ENCODE data around the gene SFT2D3. TPM values are rescaled to one million over a fixed set of nuclear protein-coding genes. Genes with fewer than 3 reads are reported as not detected.

SFT2D3 gene
- total and polyA plus RNA-seq, 2 donors (not counting 1 experiment from before 2014, with no cell fraction given), result 3.5 to 14.2 TPM

DNA sequence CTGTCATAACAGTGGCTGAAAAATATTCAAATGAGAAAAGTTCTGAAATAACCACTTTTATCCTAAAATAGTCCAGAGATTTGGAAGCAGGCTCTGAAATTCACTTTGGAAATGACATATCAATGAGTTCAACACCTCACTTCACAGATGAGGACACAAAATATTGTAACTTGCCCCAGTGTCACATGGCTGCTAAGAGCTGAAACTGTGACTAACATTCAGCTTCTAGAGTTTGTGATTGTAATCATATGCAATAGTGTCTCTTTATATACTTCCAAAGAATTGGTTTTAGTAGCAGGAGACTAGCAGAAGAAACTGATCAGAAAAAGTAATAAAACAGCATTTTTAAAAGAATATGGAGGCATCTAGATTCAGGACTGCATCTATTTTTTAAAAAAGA lies 52.1 kb downstream of the SFT2D3 start:
- DNase-seq (no peak), ATAC-seq (ENCODE audit: low read depth) (no peak)
- H3K27me3 Mint-ChIP-seq, result no peaks in the 10 kb centered on the region
- H3K4me1 ChIP-seq (ENCODE audit: control insufficient read depth in 2 of 2, insufficient read depth in 2 of 2, low read length in 2 of 2), result peaks cover 13 to 16% of the 10 kb centered on the region in 2 donors
- ChIA-PET CTCF (no interaction called here), POLR2A (no interaction called here)
- no peak overlapping the region for H3K4me2 ChIP-seq (replicated peaks; ENCODE audit: low read depth, low read length, poor library complexity, severe bottlenecking)
- H3K27me3 ChIP-seq (replicated peaks in 1 of 4; ENCODE audit: control extremely low read depth in 1 of 4, control insufficient read depth in 3 of 4, insufficient read depth in 4 of 4, low read length in 3 of 4), result no peaks in the 10 kb centered on the region
- intact Hi-C loops (cut with micrococcal nuclease), result no loop called here
- peaks cover 4% of the 10 kb centered on the region for H3K79me2 ChIP-seq (ENCODE audit: control insufficient read depth, insufficient read depth, low read length)
- no peaks in the 10 kb centered on the region for H4K20me1 ChIP-seq (ENCODE audit: control insufficient read depth, insufficient read depth, low read length, poor library complexity, severe bottlenecking)
- H3K27ac ChIP-seq (ENCODE audit: low read length in 2 of 2), result no peak overlapping the region
- no peak overlapping the region for H3K4me3 ChIP-seq (ENCODE audit: control extremely low read depth in 1 of 5, extremely low read depth in 1 of 5, insufficient read depth in 1 of 5, low read depth in 2 of 5, low read length in 4 of 5)
- TF ChIP-seq EZH2 (IDR thresholded peaks at IDR 0.05; ENCODE audit: borderline replicate concordance, insufficient read depth, low read depth, low read length, poor library complexity, severe bottlenecking), result no peak
- TF ChIP-seq, protein P1, sequence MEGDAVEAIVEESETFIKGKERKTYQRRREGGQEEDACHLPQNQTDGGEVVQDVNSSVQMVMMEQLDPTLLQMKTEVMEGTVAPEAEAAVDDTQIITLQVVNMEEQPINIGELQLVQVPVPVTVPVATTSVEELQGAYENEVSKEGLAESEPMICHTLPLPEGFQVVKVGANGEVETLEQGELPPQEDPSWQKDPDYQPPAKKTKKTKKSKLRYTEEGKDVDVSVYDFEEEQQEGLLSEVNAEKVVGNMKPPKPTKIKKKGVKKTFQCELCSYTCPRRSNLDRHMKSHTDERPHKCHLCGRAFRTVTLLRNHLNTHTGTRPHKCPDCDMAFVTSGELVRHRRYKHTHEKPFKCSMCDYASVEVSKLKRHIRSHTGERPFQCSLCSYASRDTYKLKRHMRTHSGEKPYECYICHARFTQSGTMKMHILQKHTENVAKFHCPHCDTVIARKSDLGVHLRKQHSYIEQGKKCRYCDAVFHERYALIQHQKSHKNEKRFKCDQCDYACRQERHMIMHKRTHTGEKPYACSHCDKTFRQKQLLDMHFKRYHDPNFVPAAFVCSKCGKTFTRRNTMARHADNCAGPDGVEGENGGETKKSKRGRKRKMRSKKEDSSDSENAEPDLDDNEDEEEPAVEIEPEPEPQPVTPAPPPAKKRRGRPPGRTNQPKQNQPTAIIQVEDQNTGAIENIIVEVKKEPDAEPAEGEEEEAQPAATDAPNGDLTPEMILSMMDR (IDR thresholded peaks at IDR 0.05), result no peak
- no peaks in the 10 kb centered on the region for H3K9me3 ChIP-seq (ENCODE audit: control extremely low read depth in 1 of 3, control insufficient read depth in 2 of 3, insufficient read depth in 1 of 3, low read length in 2 of 3)
- H3K9me3 Mint-ChIP-seq (ENCODE audit: insufficient read depth), result no peaks in the 10 kb centered on the region
- H3K36me3 ChIP-seq (replicated peaks in 1 of 2; ENCODE audit: control extremely low read depth in 1 of 2, control insufficient read depth in 1 of 2, extremely low read depth in 1 of 2, insufficient read depth in 2 of 2, low read length in 1 of 2), result peaks cover 0 to 2% of the 10 kb centered on the region in 2 experiments
- no peak overlapping the region for H3K4me3 Mint-ChIP-seq
- H3K4me1 Mint-ChIP-seq, result peaks cover 19% of the 10 kb centered on the region
- H2AFZ ChIP-seq (ENCODE audit: insufficient read depth, low read depth, low read length, poor library complexity, severe bottlenecking), result no peak overlapping the region
- H3K27ac Mint-ChIP-seq, result no peak overlapping the region
- H3K9ac ChIP-seq (ENCODE audit: low read length), result no peak overlapping the region

DNA sequence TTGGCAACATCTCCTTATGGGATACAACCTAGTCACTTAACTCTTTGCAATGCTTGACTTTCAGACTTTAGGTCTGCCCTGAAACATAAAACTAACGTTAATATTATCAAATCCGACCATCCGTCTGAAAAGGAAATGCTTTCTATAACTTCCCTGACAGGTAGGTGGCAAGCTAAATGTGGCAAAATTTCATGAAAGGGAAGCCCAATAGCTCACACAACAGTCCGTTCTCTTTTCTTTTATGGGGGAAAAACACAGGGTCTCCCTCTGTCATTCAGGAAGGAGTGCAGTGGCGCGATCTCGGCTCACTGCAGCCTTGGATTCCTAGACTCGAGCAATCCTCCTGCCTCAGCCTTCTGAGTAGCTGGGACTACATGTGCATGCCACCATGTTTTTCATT lies 52.9 kb downstream of the SFT2D3 start:
- POLR2A ChIA-PET, result no interaction called here
- intact Hi-C loops (cut with micrococcal nuclease), result no loop called here
- H3K79me2 ChIP-seq (ENCODE audit: control insufficient read depth, insufficient read depth, low read length), result peaks cover 2% of the 10 kb centered on the region
- H3K27ac Mint-ChIP-seq, result no peak overlapping the region
- no peaks in the 10 kb centered on the region for H3K9me3 Mint-ChIP-seq (ENCODE audit: insufficient read depth)
- CTCF ChIA-PET, result interaction anchor here (0.6 kb wide), 1 partner anchor 88 kb away, joined by 3 read pairs; no protein-coding TSS in a partner anchor
- H3K27me3 ChIP-seq (replicated peaks in 1 of 4; ENCODE audit: control extremely low read depth in 1 of 4, control insufficient read depth in 3 of 4, insufficient read depth in 4 of 4, low read length in 3 of 4), result no peaks in the 10 kb centered on the region
- no peaks in the 10 kb centered on the region for H3K27me3 Mint-ChIP-seq
- peaks cover 11 to 12% of the 10 kb centered on the region in 2 donors for H3K4me1 ChIP-seq (ENCODE audit: control insufficient read depth in 2 of 2, insufficient read depth in 2 of 2, low read length in 2 of 2)
- no peak overlapping the region for H3K4me3 ChIP-seq (ENCODE audit: control extremely low read depth in 1 of 5, extremely low read depth in 1 of 5, insufficient read depth in 1 of 5, low read depth in 2 of 5, low read length in 4 of 5)
- peaks cover 16% of the 10 kb centered on the region for H3K4me1 Mint-ChIP-seq
- H3K9me3 ChIP-seq (ENCODE audit: control extremely low read depth in 1 of 3, control insufficient read depth in 2 of 3, insufficient read depth in 1 of 3, low read length in 2 of 3), result no peaks in the 10 kb centered on the region
- no peak for ATAC-seq (ENCODE audit: low read depth)
- H3K9ac ChIP-seq (ENCODE audit: low read length), result no peak overlapping the region
- peaks cover 4 to 6% of the 10 kb centered on the region in 2 experiments for H3K36me3 ChIP-seq (replicated peaks in 1 of 2; ENCODE audit: control extremely low read depth in 1 of 2, control insufficient read depth in 1 of 2, extremely low read depth in 1 of 2, insufficient read depth in 2 of 2, low read length in 1 of 2)
- DNase-seq, result no peak
- WGBS (ENCODE audit: insufficient coverage), result 87% methylated on average over 5 of the region's 8 CpGs
- TF ChIP-seq EZH2 (IDR thresholded peaks at IDR 0.05; ENCODE audit: borderline replicate concordance, insufficient read depth, low read depth, low read length, poor library complexity, severe bottlenecking), result no peak
- TF ChIP-seq, protein P1 (IDR thresholded peaks at IDR 0.05), result no peak
- no peak overlapping the region for H2AFZ ChIP-seq (ENCODE audit: insufficient read depth, low read depth, low read length, poor library complexity, severe bottlenecking)
- H3K27ac ChIP-seq (ENCODE audit: low read length in 2 of 2), result no peak overlapping the region
- H4K20me1 ChIP-seq (ENCODE audit: control insufficient read depth, insufficient read depth, low read length, poor library complexity, severe bottlenecking), result no peaks in the 10 kb centered on the region
- no peak overlapping the region for H3K4me2 ChIP-seq (replicated peaks; ENCODE audit: low read depth, low read length, poor library complexity, severe bottlenecking)
- H3K4me3 Mint-ChIP-seq, result no peak overlapping the region

Other genes starting within 250 kb of the SFT2D3 start
- gene IWS1, start 175.0 kb upstream of the SFT2D3 start, total RNA-seq, result 45.9 and 49.6 TPM in 2 replicates
- gene IWS1, start 175.0 kb upstream of the SFT2D3 start, polyA plus RNA-seq, result 22.5 and 29.3 TPM in 2 replicates
- gene MYO7B, start 165.8 kb upstream of the SFT2D3 start, total RNA-seq, result 2.6 and 5.0 TPM in 2 replicates
- 3.6 and 68.2 TPM in 2 replicates for gene MYO7B, start 165.8 kb upstream of the SFT2D3 start, polyA plus RNA-seq
- gene GPR17, start 55.3 kb upstream of the SFT2D3 start, total RNA-seq, result 0.22 TPM in 1 of 2 replicates, not detected in the other
- 0.06 TPM in 1 of 2 replicates, not detected in the other for gene GPR17, start 55.3 kb upstream of the SFT2D3 start, polyA plus RNA-seq
- 4.2 and 6.7 TPM in 2 replicates for gene LIMS2, start 26.0 kb upstream of the SFT2D3 start, total RNA-seq
- 15.4 and 32.2 TPM in 2 replicates for gene LIMS2, start 26.0 kb upstream of the SFT2D3 start, polyA plus RNA-seq
- 95.2 and 101 TPM in 2 replicates for gene WDR33, start 109.7 kb downstream of the SFT2D3 start, total RNA-seq
- 17.2 and 19.9 TPM in 2 replicates for gene WDR33, start 109.7 kb downstream of the SFT2D3 start, polyA plus RNA-seq
- 24.9 and 27.9 TPM in 2 replicates for gene POLR2D, start 156.7 kb downstream of the SFT2D3 start, total RNA-seq
- 8.4 and 11.2 TPM in 2 replicates for gene POLR2D, start 156.7 kb downstream of the SFT2D3 start, polyA plus RNA-seq
- 15.2 and 15.8 TPM in 2 replicates for gene AMMECR1L, start 184.5 kb downstream of the SFT2D3 start, total RNA-seq
- 8.3 and 12.5 TPM in 2 replicates for gene AMMECR1L, start 184.5 kb downstream of the SFT2D3 start, polyA plus RNA-seq